WTC11 (cell line): ENCODE measurements around the gene HMX1. TPM values are rescaled to one million over a fixed set of nuclear protein-coding genes. Genes with fewer than 3 reads are reported as not detected.

ENCODE experiments used
- ATAC-seq: fragments of 200-7000 bp; cut with Tn5 transposase; 2 replicates; pipeline ENCODE4 v1.10.0; 2021; ENCODE audit warnings: mild to moderate bottlenecking, moderate library complexity
- CTCF ChIA-PET: fragments of 300-600 bp; sonication (Branson Sonifier 250); formaldehyde crosslinking; loops from one replicate; lab custom pipeline; 2021; ENCODE audit warnings: antibody characterized with exemption; lab: Charles Lee
- POLR2A ChIA-PET: fragments of 350-600 bp; sonication (Branson Sonifier 250); formaldehyde crosslinking; loops from one replicate; lab custom pipeline; 2021; ENCODE audit warnings: antibody characterized with exemption; lab: Charles Lee
- DNase-seq: peaks from one replicate; pipeline ENCODE4 v3.0.0; 2021; ENCODE audit warnings: low spot score
- H3K27ac Mint-ChIP-seq: 2 replicates; pipeline ENCODE4 v1.8.0; 2021; ENCODE audit warnings: mixed read lengths
- H3K27me3 Mint-ChIP-seq: 2 replicates; pipeline ENCODE4 v1.8.0; 2021; ENCODE audit warnings: low read depth, mild to moderate bottlenecking, moderate library complexity, mixed read lengths
- H3K36me3 Mint-ChIP-seq: 2 replicates; pipeline ENCODE4 v1.8.0; 2021; ENCODE audit warnings: mixed read lengths
- H3K4me1 Mint-ChIP-seq: 2 replicates; pipeline ENCODE4 v1.8.0; 2022; ENCODE audit warnings: mixed read lengths
- H3K4me3 Mint-ChIP-seq: 2 replicates; pipeline ENCODE4 v1.8.0; 2021; ENCODE audit warnings: mild to moderate bottlenecking, moderate library complexity, mixed read lengths
- H3K9me3 Mint-ChIP-seq: 2 replicates; pipeline ENCODE4 v1.8.0; 2021; ENCODE audit warnings: mixed read lengths
- AFF4 ChIP-seq: sonication (generic); formaldehyde crosslinking; IDR thresholded peaks from 2 replicates; pipeline ENCODE4 v1.8.1; 2023; ENCODE audit warnings: mild to moderate bottlenecking, missing genetic modification reagents, borderline replicate concordance
- AR ChIP-seq: fragments of 250-450 bp; sonication (Bioruptor Pico); IDR thresholded peaks from 2 replicates; pipeline ENCODE4 v1.9.0; 2021; ENCODE audit warnings: mild to moderate bottlenecking
- CREM ChIP-seq: sonication (generic); formaldehyde crosslinking; IDR thresholded peaks from 2 replicates; pipeline ENCODE4 v1.8.1; 2022; ENCODE audit warnings: mild to moderate bottlenecking, missing genetic modification reagents, moderate library complexity
- ESRRA ChIP-seq: sonication (generic); formaldehyde crosslinking; IDR thresholded peaks from 2 replicates; pipeline ENCODE4 v1.8.1; 2022; ENCODE audit warnings: mild to moderate bottlenecking, missing genetic modification reagents, borderline replicate concordance
- ETV6 ChIP-seq: sonication (generic); formaldehyde crosslinking; IDR thresholded peaks from 2 replicates; pipeline ENCODE4 v1.8.1; 2022; ENCODE audit warnings: mild to moderate bottlenecking, missing genetic modification reagents
- GABPB1 ChIP-seq: sonication (generic); formaldehyde crosslinking; IDR thresholded peaks from 2 replicates; pipeline ENCODE4 v1.8.1; 2023; ENCODE audit warnings: mild to moderate bottlenecking, missing genetic modification reagents
- GRHL2 ChIP-seq: fragments of 250-450 bp; sonication (Bioruptor Pico); IDR thresholded peaks from 2 replicates; pipeline ENCODE4 v1.8.0; 2022; ENCODE audit warnings: mild to moderate bottlenecking, moderate library complexity; ENCODE audit not compliant: insufficient replicate concordance, severe bottlenecking
- JAZF1 ChIP-seq: fragments of 250-450 bp; sonication (Bioruptor Pico); IDR thresholded peaks from 2 replicates; pipeline ENCODE4 v1.9.0; 2021; ENCODE audit warnings: moderate library complexity, mild to moderate bottlenecking, inconsistent platforms
- NFE2L1 ChIP-seq: sonication (generic); formaldehyde crosslinking; IDR thresholded peaks from 2 replicates; pipeline ENCODE4 v1.8.1; 2023; ENCODE audit warnings: missing genetic modification reagents
- NR1H2 ChIP-seq: sonication (generic); formaldehyde crosslinking; IDR thresholded peaks from 2 replicates; pipeline ENCODE4 v1.9.0; 2021; ENCODE audit warnings: mild to moderate bottlenecking, moderate library complexity, missing genetic modification reagents
- NR2C2 ChIP-seq: sonication (generic); formaldehyde crosslinking; IDR thresholded peaks from 2 replicates; pipeline ENCODE4 v1.8.0; 2022; ENCODE audit warnings: mild to moderate bottlenecking, missing genetic modification reagents
- RELA ChIP-seq: sonication (generic); formaldehyde crosslinking; IDR thresholded peaks from 2 replicates; pipeline ENCODE4 v1.8.1; 2022; ENCODE audit warnings: missing genetic modification reagents, mild to moderate bottlenecking, borderline replicate concordance
- SMAD3 ChIP-seq: sonication (generic); formaldehyde crosslinking; IDR thresholded peaks from 2 replicates; pipeline ENCODE4 v1.8.0; 2022; ENCODE audit warnings: missing genetic modification reagents, mild to moderate bottlenecking, borderline replicate concordance
- TEAD1 ChIP-seq: sonication (generic); formaldehyde crosslinking; IDR thresholded peaks from 2 replicates; pipeline ENCODE4 v1.8.0; 2022; ENCODE audit warnings: mild to moderate bottlenecking, missing genetic modification reagents
- USF1 ChIP-seq: sonication (generic); formaldehyde crosslinking; IDR thresholded peaks from 2 replicates; pipeline ENCODE4 v1.8.0; 2022; ENCODE audit warnings: mild to moderate bottlenecking, missing genetic modification reagents
- ZBTB21 ChIP-seq: sonication (generic); formaldehyde crosslinking; IDR thresholded peaks from 2 replicates; pipeline ENCODE4 v1.8.1; 2023; ENCODE audit warnings: mild to moderate bottlenecking, missing genetic modification reagents, borderline replicate concordance
- ZNF512 ChIP-seq: sonication (generic); formaldehyde crosslinking; IDR thresholded peaks from 2 replicates; pipeline ENCODE4 v1.8.1; 2022; ENCODE audit warnings: missing genetic modification reagents, borderline replicate concordance
- total RNA-seq: library from RNA; stranded (reverse); gene quantifications from 3 replicates; pipeline ENCODE4 v1.2.3, GENCODE V29; 2021
- TF ChIP-seq, protein P1 (sequence below): sonication (generic); formaldehyde crosslinking; IDR thresholded peaks from 2 replicates; pipeline ENCODE4 v1.8.1; 2023; ENCODE audit warnings: mild to moderate bottlenecking, missing genetic modification reagents
- TF ChIP-seq, protein P2 (sequence below): sonication (generic); formaldehyde crosslinking; IDR thresholded peaks from 2 replicates; pipeline ENCODE4 v1.8.0; 2022; ENCODE audit warnings: missing genetic modification reagents

Gene HMX1
- total RNA-seq, 1 experiment from 2014 or later = 10.0 TPM

GRCh38 chr4:8910822-8911315 is 39.2 kb upstream of the HMX1 start (continued):
- TF ChIP-seq ZBTB21 (CRISPR knock-in tag) (no peak), SMAD3 (no peak), USF1 (CRISPR knock-in tag) (no peak)

GRCh38 chr4:8910100-8910821 is 38.6 kb upstream of the HMX1 start:
- ChIA-PET CTCF (interaction anchor here (1.1 kb wide), 1 partner anchor 303 kb away, joined by 3 read pairs; no protein-coding TSS in a partner anchor), POLR2A (no interaction called here)
- DNase-seq (no peak), ATAC-seq (no peak)
- TF ChIP-seq ETV6 (CRISPR knock-in tag) = no peak
- TF ChIP-seq, protein P1, sequence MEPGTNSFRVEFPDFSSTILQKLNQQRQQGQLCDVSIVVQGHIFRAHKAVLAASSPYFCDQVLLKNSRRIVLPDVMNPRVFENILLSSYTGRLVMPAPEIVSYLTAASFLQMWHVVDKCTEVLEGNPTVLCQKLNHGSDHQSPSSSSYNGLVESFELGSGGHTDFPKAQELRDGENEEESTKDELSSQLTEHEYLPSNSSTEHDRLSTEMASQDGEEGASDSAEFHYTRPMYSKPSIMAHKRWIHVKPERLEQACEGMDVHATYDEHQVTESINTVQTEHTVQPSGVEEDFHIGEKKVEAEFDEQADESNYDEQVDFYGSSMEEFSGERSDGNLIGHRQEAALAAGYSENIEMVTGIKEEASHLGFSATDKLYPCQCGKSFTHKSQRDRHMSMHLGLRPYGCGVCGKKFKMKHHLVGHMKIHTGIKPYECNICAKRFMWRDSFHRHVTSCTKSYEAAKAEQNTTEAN = no peak
- TF ChIP-seq TEAD1 (CRISPR knock-in tag) = no peak
- TF ChIP-seq JAZF1 = no peak
- TF ChIP-seq NR2C2 (CRISPR knock-in tag) = no peak
- no peak for TF ChIP-seq GRHL2 (CRISPR knock-in tag)
- TF ChIP-seq RELA (CRISPR knock-in tag) = no peak
- TF ChIP-seq ESRRA (CRISPR knock-in tag) = no peak
- no peak for TF ChIP-seq NFE2L1 (CRISPR knock-in tag)
- TF ChIP-seq CREM = no peak
- TF ChIP-seq AFF4 (CRISPR knock-in tag) = no peak
- TF ChIP-seq, protein P2, sequence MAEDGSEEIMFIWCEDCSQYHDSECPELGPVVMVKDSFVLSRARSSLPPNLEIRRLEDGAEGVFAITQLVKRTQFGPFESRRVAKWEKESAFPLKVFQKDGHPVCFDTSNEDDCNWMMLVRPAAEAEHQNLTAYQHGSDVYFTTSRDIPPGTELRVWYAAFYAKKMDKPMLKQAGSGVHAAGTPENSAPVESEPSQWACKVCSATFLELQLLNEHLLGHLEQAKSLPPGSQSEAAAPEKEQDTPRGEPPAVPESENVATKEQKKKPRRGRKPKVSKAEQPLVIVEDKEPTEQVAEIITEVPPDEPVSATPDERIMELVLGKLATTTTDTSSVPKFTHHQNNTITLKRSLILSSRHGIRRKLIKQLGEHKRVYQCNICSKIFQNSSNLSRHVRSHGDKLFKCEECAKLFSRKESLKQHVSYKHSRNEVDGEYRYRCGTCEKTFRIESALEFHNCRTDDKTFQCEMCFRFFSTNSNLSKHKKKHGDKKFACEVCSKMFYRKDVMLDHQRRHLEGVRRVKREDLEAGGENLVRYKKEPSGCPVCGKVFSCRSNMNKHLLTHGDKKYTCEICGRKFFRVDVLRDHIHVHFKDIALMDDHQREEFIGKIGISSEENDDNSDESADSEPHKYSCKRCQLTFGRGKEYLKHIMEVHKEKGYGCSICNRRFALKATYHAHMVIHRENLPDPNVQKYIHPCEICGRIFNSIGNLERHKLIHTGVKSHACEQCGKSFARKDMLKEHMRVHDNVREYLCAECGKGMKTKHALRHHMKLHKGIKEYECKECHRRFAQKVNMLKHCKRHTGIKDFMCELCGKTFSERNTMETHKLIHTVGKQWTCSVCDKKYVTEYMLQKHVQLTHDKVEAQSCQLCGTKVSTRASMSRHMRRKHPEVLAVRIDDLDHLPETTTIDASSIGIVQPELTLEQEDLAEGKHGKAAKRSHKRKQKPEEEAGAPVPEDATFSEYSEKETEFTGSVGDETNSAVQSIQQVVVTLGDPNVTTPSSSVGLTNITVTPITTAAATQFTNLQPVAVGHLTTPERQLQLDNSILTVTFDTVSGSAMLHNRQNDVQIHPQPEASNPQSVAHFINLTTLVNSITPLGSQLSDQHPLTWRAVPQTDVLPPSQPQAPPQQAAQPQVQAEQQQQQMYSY (CRISPR knock-in tag) = no peak
- no peak for TF ChIP-seq ZNF512 (CRISPR knock-in tag)
- no peak for TF ChIP-seq GABPB1 (CRISPR knock-in tag)
- TF ChIP-seq AR = no peak
- no peak for TF ChIP-seq NR1H2 (CRISPR knock-in tag)
- Mint-ChIP-seq H3K36me3 (no peaks in the 10 kb centered on the region), H3K4me3 (no peak overlapping the region), H3K9me3 (no peaks in the 10 kb centered on the region), H3K27me3 (no peaks in the 10 kb centered on the region; the same call in 1 of the 2 replicates), H3K27ac (no peak overlapping the region), H3K4me1 (no peaks in the 10 kb centered on the region)
